OCI-LY1 (cell line): ENCODE measurements around the gene HOXD10.

Experiments used
- H2AFZ ChIP-seq: fragments of 200-600 bp; sonication (generic), shearing (Covaris generic); 2 replicates; pipeline ENCODE4 v1.6.0; 2014; ENCODE audit warnings: antibody characterized with exemption, mild to moderate bottlenecking, low read length
- H3F3A ChIP-seq: fragments of 200-600 bp; sonication (generic), shearing (Covaris generic); 2 replicates; pipeline ENCODE4 v1.6.0; 2014; ENCODE audit warnings: mild to moderate bottlenecking, antibody characterized with exemption, low read length, moderate library complexity; ENCODE audit not compliant: insufficient read depth
- H3K27ac ChIP-seq: fragments of 200-600 bp; sonication (generic); 2 replicates; pipeline ENCODE4 v1.5.1; 2014; ENCODE audit warnings: low read length, mixed run types, mild to moderate bottlenecking, low read depth; ENCODE audit not compliant: poor library complexity, severe bottlenecking
- H3K27me3 ChIP-seq: fragments of 200-600 bp; sonication (generic); 2 replicates; pipeline ENCODE4 v1.6.0; 2014; ENCODE audit warnings: antibody characterized with exemption, mild to moderate bottlenecking, low read length, moderate library complexity; ENCODE audit not compliant: insufficient read depth
- H3K36me3 ChIP-seq: fragments of 200-600 bp; sonication (generic); 2 replicates; pipeline ENCODE4 v1.6.1; 2014; ENCODE audit warnings: mild to moderate bottlenecking, antibody characterized with exemption, low read length, moderate library complexity, mixed read lengths; ENCODE audit not compliant: insufficient read depth
- H3K4me1 ChIP-seq: fragments of 200-600 bp; sonication (generic); 2 replicates; pipeline ENCODE4 v1.5.1; 2014; ENCODE audit warnings: mild to moderate bottlenecking, low read length, moderate library complexity; ENCODE audit not compliant: insufficient read depth, severe bottlenecking
- H3K4me2 ChIP-seq: fragments of 200-600 bp; sonication (generic), shearing (Covaris generic); 2 replicates; pipeline ENCODE4 v1.6.1; 2014; ENCODE audit warnings: low read length
- H3K4me3 ChIP-seq: fragments of 200-600 bp; sonication (generic); 2 replicates; pipeline ENCODE4 v1.5.1; 2014; ENCODE audit warnings: low read length, low read depth, mild to moderate bottlenecking, mixed read lengths; ENCODE audit not compliant: poor library complexity, severe bottlenecking
- H3K79me2 ChIP-seq: fragments of 200-600 bp; shearing (Covaris generic); 2 replicates; pipeline ENCODE4 v1.6.1; 2016; ENCODE audit warnings: mixed run types, low read length, mixed read lengths; ENCODE audit not compliant: insufficient read depth
- H3K9ac ChIP-seq: fragments of 200-600 bp; sonication (generic), shearing (Covaris generic); 2 replicates; pipeline ENCODE4 v1.6.1; 2014; ENCODE audit warnings: mild to moderate bottlenecking, low read length, mixed read lengths
- H3K9me2 ChIP-seq: fragments of 200-600 bp; sonication (generic), shearing (Covaris generic); 2 replicates; pipeline ENCODE4 v1.6.1; 2014; ENCODE audit warnings: low read depth, mild to moderate bottlenecking, low read length, mixed read lengths
- H3K9me3 ChIP-seq: fragments of 200-600 bp; shearing (Covaris generic); 2 replicates; pipeline ENCODE4 v1.6.1; 2014; ENCODE audit warnings: low read length, mixed read lengths
- H4K20me1 ChIP-seq: fragments of 200-600 bp; sonication (generic), shearing (Covaris generic); 2 replicates; pipeline ENCODE4 v1.6.0; 2016; ENCODE audit warnings: mild to moderate bottlenecking, low read length; ENCODE audit not compliant: insufficient read depth
- EZH2 ChIP-seq: fragments of 200-600 bp; sonication (generic), shearing (Covaris generic); IDR thresholded peaks from 2 replicates; pipeline ENCODE4 v1.8.0; 2017; ENCODE audit warnings: borderline replicate concordance, mixed run types, mild to moderate bottlenecking, antibody characterized with exemption, low read length, moderate library complexity, mixed read lengths
- TF ChIP-seq, protein P1 (sequence below): fragments of 200-600 bp; sonication (generic), shearing (Covaris generic); IDR thresholded peaks from 2 replicates; pipeline ENCODE4 v1.5.1; 2017; ENCODE audit warnings: mild to moderate bottlenecking, antibody characterized with exemption, low read length, moderate library complexity, mixed read lengths

The HOXD10 gene

DNA sequence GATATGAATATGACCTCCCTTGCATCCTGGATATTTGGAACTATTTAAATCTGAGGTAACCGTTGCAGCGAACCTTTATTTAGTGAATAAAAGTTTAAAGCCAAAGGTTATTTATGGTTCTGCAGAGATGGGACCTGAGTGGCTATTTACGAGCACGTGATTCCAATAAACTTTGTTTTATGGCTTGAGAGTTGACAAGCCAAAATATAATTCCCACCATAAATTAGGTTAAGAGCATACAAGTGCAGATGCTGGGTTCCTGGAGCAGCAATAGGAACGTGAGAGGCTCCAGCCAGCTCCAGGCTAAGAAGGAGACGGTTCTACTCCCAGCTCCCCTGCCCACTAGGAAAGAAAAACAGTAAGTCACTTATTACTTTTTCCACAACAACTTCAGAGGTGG is 29.5 kb downstream of the HOXD10 start:
- Histone ChIP-seq H3K79me2 (no peaks in the 10 kb centered on the region), H3K9ac (no peak overlapping the region), H2AFZ (no peak overlapping the region), H3K4me3 (no peak overlapping the region), H3K27ac (no peak overlapping the region), H3F3A (no peaks in the 10 kb centered on the region), H3K9me2 (no peaks in the 10 kb centered on the region), H3K4me2 (no peak overlapping the region), H3K27me3 (0 out of 2 replicates have a peak, but pooled peaks cover 3% of the 10 kb centered on the region), H3K4me1 (no peaks in the 10 kb centered on the region), H4K20me1 (no peaks in the 10 kb centered on the region), H3K9me3 (no peaks in the 10 kb centered on the region), H3K36me3 (no peaks in the 10 kb centered on the region)
- TF ChIP-seq, protein P1, sequence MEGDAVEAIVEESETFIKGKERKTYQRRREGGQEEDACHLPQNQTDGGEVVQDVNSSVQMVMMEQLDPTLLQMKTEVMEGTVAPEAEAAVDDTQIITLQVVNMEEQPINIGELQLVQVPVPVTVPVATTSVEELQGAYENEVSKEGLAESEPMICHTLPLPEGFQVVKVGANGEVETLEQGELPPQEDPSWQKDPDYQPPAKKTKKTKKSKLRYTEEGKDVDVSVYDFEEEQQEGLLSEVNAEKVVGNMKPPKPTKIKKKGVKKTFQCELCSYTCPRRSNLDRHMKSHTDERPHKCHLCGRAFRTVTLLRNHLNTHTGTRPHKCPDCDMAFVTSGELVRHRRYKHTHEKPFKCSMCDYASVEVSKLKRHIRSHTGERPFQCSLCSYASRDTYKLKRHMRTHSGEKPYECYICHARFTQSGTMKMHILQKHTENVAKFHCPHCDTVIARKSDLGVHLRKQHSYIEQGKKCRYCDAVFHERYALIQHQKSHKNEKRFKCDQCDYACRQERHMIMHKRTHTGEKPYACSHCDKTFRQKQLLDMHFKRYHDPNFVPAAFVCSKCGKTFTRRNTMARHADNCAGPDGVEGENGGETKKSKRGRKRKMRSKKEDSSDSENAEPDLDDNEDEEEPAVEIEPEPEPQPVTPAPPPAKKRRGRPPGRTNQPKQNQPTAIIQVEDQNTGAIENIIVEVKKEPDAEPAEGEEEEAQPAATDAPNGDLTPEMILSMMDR: no peak
- no peak for TF ChIP-seq EZH2

DNA sequence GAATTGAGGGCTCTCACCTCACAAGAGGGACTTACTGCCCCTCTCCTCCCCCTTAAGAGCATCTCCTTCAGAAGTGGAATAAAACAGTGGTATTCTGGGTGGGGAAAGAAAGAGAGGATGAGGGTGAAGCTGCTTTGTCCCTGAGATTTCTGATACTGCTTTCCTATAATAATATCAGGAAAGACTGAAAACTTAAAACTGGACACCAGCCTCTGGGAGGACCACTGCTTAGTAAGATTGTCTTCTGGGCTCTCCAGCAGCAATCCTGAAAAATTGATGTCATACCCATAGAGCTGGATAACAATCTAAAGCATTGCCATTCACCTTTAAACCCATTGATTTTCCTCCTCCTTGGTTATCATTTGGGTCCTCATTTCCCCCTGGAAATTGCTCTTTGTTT is 30.1 kb downstream of the HOXD10 start:
- no peak overlapping the region for H3K27ac ChIP-seq
- H2AFZ ChIP-seq: no peak overlapping the region
- no peak overlapping the region for H3K4me3 ChIP-seq
- no peaks in the 10 kb centered on the region for H3K9me2 ChIP-seq
- H3K4me2 ChIP-seq: no peak overlapping the region
- H3F3A ChIP-seq: no peaks in the 10 kb centered on the region
- H4K20me1 ChIP-seq: no peaks in the 10 kb centered on the region
- H3K27me3 ChIP-seq: 0 out of 2 replicates have a peak, but pooled peaks cover 3% of the 10 kb centered on the region
- no peaks in the 10 kb centered on the region for H3K79me2 ChIP-seq
- TF ChIP-seq, protein P1: no peak
- no peak for TF ChIP-seq EZH2
- H3K9ac ChIP-seq: no peak overlapping the region
- H3K36me3 ChIP-seq: no peaks in the 10 kb centered on the region
- no peaks in the 10 kb centered on the region for H3K9me3 ChIP-seq
- H3K4me1 ChIP-seq: no peaks in the 10 kb centered on the region

DNA sequence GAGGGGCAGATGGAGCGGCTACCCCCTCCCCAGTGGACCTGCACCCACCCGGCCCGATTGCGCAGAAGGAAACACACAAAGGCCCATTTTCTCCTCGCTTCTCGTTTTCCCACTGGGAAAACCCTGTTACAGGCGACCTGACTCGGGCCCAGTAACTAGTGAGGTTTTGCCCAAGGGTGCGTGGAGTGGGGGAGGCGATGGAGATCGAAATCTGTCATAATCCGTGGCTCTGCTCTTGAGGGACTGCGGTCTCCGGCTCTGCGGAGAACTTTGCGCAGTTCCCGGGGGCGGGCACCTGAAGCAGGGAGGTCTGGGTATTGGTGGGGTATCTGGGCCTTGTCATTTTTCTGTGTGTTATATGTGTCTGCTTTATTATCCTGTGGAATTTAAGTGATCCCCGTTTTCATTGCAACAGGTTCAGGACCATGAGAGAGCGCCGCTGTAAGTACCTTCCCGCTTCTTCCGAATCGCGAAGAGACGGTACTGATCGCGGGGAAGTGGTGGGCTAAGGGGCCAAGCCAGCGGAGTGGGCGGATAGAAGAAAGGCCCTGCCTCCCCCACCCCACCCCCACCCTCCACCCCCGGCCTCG is 30.7 kb downstream of the HOXD10 start:
- Histone ChIP-seq H3K36me3 (no peaks in the 10 kb centered on the region), H3K4me2 (no peak overlapping the region), H3F3A (no peaks in the 10 kb centered on the region), H3K4me3 (no peak overlapping the region), H4K20me1 (no peaks in the 10 kb centered on the region), H3K4me1 (no peaks in the 10 kb centered on the region), H3K27ac (no peak overlapping the region), H3K27me3 (0 out of 2 replicates have a peak, but pooled peaks cover 3% of the 10 kb centered on the region), H2AFZ (no peak overlapping the region), H3K9me2 (no peaks in the 10 kb centered on the region), H3K79me2 (no peaks in the 10 kb centered on the region), H3K9me3 (no peaks in the 10 kb centered on the region), H3K9ac (no peak overlapping the region)
- no peak for TF ChIP-seq EZH2
- TF ChIP-seq, protein P1: no peak
